ENCODE data around the gene RAB37.

DNA sequence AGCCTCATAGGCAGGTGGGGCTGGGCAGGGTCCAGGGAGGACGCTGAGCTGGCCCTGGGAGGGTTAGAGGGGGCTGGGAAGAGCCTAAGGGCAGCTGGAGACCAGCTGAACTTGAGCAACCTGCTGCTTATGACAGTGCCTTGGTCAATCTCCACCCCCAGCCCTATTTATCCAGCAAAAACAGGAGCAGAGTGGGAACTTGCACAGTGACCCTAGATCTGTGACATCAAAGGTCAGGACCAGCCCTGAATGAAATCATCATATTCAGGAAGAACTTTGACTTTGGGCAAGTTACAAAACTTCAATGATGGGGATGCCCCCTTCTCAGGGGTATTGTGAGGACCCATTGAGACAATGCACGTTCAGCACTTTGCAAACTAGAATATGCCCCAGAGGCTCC is 33.7 kb upstream of the RAB37 start:
- TF ChIP-seq ZNF76 (tag by site-specific recombination; IDR thresholded peaks at IDR 0.05; ENCODE audit: borderline replicate concordance, low read depth) (no peak), ZNF777 (tag by site-specific recombination; IDR thresholded peaks at IDR 0.05; ENCODE audit: borderline replicate concordance) (no peak), ZNF623 (tag by site-specific recombination; IDR thresholded peaks at IDR 0.05) (no peak), KLF1 (tag by site-specific recombination; IDR thresholded peaks at IDR 0.05) (no peak), ZNF416 (tag by site-specific recombination; IDR thresholded peaks at IDR 0.05) (no peak)
- TF ChIP-seq, protein P1, sequence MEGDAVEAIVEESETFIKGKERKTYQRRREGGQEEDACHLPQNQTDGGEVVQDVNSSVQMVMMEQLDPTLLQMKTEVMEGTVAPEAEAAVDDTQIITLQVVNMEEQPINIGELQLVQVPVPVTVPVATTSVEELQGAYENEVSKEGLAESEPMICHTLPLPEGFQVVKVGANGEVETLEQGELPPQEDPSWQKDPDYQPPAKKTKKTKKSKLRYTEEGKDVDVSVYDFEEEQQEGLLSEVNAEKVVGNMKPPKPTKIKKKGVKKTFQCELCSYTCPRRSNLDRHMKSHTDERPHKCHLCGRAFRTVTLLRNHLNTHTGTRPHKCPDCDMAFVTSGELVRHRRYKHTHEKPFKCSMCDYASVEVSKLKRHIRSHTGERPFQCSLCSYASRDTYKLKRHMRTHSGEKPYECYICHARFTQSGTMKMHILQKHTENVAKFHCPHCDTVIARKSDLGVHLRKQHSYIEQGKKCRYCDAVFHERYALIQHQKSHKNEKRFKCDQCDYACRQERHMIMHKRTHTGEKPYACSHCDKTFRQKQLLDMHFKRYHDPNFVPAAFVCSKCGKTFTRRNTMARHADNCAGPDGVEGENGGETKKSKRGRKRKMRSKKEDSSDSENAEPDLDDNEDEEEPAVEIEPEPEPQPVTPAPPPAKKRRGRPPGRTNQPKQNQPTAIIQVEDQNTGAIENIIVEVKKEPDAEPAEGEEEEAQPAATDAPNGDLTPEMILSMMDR (tag by site-specific recombination; IDR thresholded peaks at IDR 0.05): no peak

Data from HEK293 (cell line).